Esophagus (tissue), 2 donors: ENCODE data around the gene AURKB. TPM values are rescaled to one million over a fixed set of nuclear protein-coding genes. Genes with fewer than 3 reads are reported as not detected.
A peak's percentile ranks its signal among the peaks of the same experiment; 100 is the strongest.

Experiments
- H3K27ac ChIP-seq, 2 donors: one replicate each; pipeline ENCODE4 v1.5.1; 2013; ENCODE audit warnings: low read depth in 2 of 2, mild to moderate bottlenecking in 2 of 2, inconsistent platforms in 1 of 2, low read length in 1 of 2, moderate library complexity in 1 of 2
- H3K27me3 ChIP-seq, 2 donors: one replicate each; pipeline ENCODE4 v1.6.1; 2013; ENCODE audit warnings: low read length in 2 of 2, control low read depth in 1 of 2, mild to moderate bottlenecking in 1 of 2; ENCODE audit not compliant: insufficient read depth in 2 of 2, control insufficient read depth in 1 of 2
- H3K36me3 ChIP-seq, 2 donors: one replicate each; pipeline ENCODE4 v1.6.1; 2013; ENCODE audit warnings: low read length in 1 of 2; ENCODE audit not compliant: control insufficient read depth in 2 of 2, insufficient read depth in 2 of 2
- H3K4me1 ChIP-seq, 2 donors: one replicate each; pipeline ENCODE4 v1.6.1; 2013; ENCODE audit warnings: low read length in 1 of 2; ENCODE audit not compliant: control insufficient read depth in 2 of 2, insufficient read depth in 2 of 2
- H3K4me3 ChIP-seq, 2 donors: one replicate each; pipeline ENCODE4 v1.5.1; 2013; ENCODE audit warnings: low read length in 2 of 2, mild to moderate bottlenecking in 2 of 2, low read depth in 1 of 2, moderate library complexity in 1 of 2
- H3K9me3 ChIP-seq, 2 donors: one replicate each; pipeline ENCODE4 v1.6.1; 2013; ENCODE audit warnings: mild to moderate bottlenecking in 2 of 2, low read depth in 1 of 2, low read length in 1 of 2, moderate library complexity in 1 of 2; ENCODE audit not compliant: control insufficient read depth in 2 of 2, insufficient read depth in 1 of 2
- WGBS, 2 donors: extraction: QIAGEN DNeasy Blood & Tissue Kit; methylation state at CpG; one replicate each; pipeline ENCODE4 v1.1.7; 2013; 5-methylcytosine and 5-hydroxymethylcytosine counted together
- polyA plus RNA-seq, 2 donors: library from polyadenylated mRNA; stranded (reverse); fragments of 200-250 nt; gene quantifications; one replicate each; pipeline ENCODE4 v1.2.3, GENCODE V29; 2013
- donor health status: healthy with polysubstance abuse.
- donor health status: Bipolar disorder and iron deficiency.

AURKB gene
- polyA plus RNA-seq, 2 donors, result 25.3 to 28.3 TPM

GRCh38 chr17:8226536-8227237, 16.3 kb upstream of the AURKB start:
- peaks cover 20 to 29% of the 10 kb centered on the region in 2 donors for H3K36me3 ChIP-seq
- 18 to 31% methylated on average over 32 of the region's 32 CpGs for WGBS, 2 donors
- H3K9me3 ChIP-seq, result no peaks in the 10 kb centered on the region
- peaks cover 4 to 7% of the 10 kb centered on the region in 2 donors for H3K4me1 ChIP-seq
- no peaks in the 10 kb centered on the region for H3K27me3 ChIP-seq
- H3K4me3 ChIP-seq, result no peak overlapping the region
- peak overlapping the region in 1 of 2 donors; percentile 57 for H3K27ac ChIP-seq

GRCh38 chr17:8225813-8226535, 15.6 kb upstream of the AURKB start:
- Histone ChIP-seq H3K36me3 (peaks cover 14 to 22% of the 10 kb centered on the region in 2 donors), H3K27me3 (no peaks in the 10 kb centered on the region), H3K4me1 (peaks cover 4 to 7% of the 10 kb centered on the region in 2 donors), H3K4me3 (no peak overlapping the region), H3K9me3 (no peaks in the 10 kb centered on the region), H3K27ac (peak overlapping the region in 1 of 2 donors; percentile 50)
- 51 to 61% methylated on average over 20 of the region's 20 CpGs for WGBS, 2 donors

GRCh38 chr17:8224891-8225812, 14.8 kb upstream of the AURKB start:
- Histone ChIP-seq H3K36me3 (peaks cover 9 to 18% of the 10 kb centered on the region in 2 donors), H3K9me3 (no peaks in the 10 kb centered on the region), H3K27ac (peak overlapping the region in 1 of 2 donors; percentile 33), H3K27me3 (no peaks in the 10 kb centered on the region), H3K4me1 (peaks cover 4 to 7% of the 10 kb centered on the region in 2 donors), H3K4me3 (no peak overlapping the region)
- WGBS, 2 donors, result 77 to 80% methylated on average over 26 of the region's 26 CpGs

GRCh38 chr17:8223356-8224126, 13.2 kb upstream of the AURKB start:
- WGBS, 2 donors, result 6 to 7% methylated on average over 24 to 27 of the region's 27 CpGs
- Histone ChIP-seq H3K4me1 (peaks cover 4 to 7% of the 10 kb centered on the region in 2 donors), H3K27ac (peak overlapping the region; percentile 99), H3K36me3 (peaks cover 0 to 6% of the 10 kb centered on the region in 2 donors), H3K4me3 (peak overlapping the region; percentile 63 to 66), H3K9me3 (no peaks in the 10 kb centered on the region), H3K27me3 (no peaks in the 10 kb centered on the region)

GRCh38 chr17:8222630-8223355, 12.4 kb upstream of the AURKB start:
- Histone ChIP-seq H3K27ac (peak overlapping the region; percentile 99), H3K27me3 (no peaks in the 10 kb centered on the region), H3K4me3 (peak overlapping the region; percentile 63 to 66), H3K9me3 (no peaks in the 10 kb centered on the region), H3K36me3 (no peaks in the 10 kb centered on the region), H3K4me1 (peaks cover 4 to 7% of the 10 kb centered on the region in 2 donors)
- WGBS, 2 donors, result 0 to 1% methylated on average over 49 of the region's 49 CpGs

GRCh38 chr17:8222380-8222629, 11.9 kb upstream of the AURKB start:
- Histone ChIP-seq H3K9me3 (no peaks in the 10 kb centered on the region), H3K27ac (peak overlapping the region; percentile 99), H3K36me3 (no peaks in the 10 kb centered on the region), H3K27me3 (no peaks in the 10 kb centered on the region), H3K4me1 (peaks cover 4 to 7% of the 10 kb centered on the region in 2 donors), H3K4me3 (peak overlapping the region; percentile 63 to 66)
- WGBS, 2 donors, result 1% methylated on average over 9 of the region's 9 CpGs

- no peaks in the 10 kb centered on the region for H3K9me3 ChIP-seq
- no peaks in the 10 kb centered on the region for H3K27me3 ChIP-seq
- 0 to 1% methylated on average over 40 of the region's 40 CpGs for WGBS, 2 donors
- peak overlapping the region; percentile 99 for H3K27ac ChIP-seq
- H3K36me3 ChIP-seq, result no peaks in the 10 kb centered on the region
- peak overlapping the region; percentile 63 to 66 for H3K4me3 ChIP-seq
- peaks cover 4 to 7% of the 10 kb centered on the region in 2 donors for H3K4me1 ChIP-seq
Observed at GRCh38 chr17:8221663-8222379, 11.4 kb upstream of the AURKB start.
